ENCODE measurements around the gene EFCAB7. TPM values are rescaled to one million over a fixed set of nuclear protein-coding genes. Genes with fewer than 3 reads are reported as not detected.

Gene EFCAB7
- total and polyA plus RNA-seq, 2 of the 8 experiments (the other 6 are each of a cell fraction or from before 2014, with no cell fraction given) = 1.1 to 3.1 TPM

- Histone ChIP-seq H2BK20ac (ENCODE audit: low read length) (no peak overlapping the region), H4K20me1 (replicated peaks in 1 of 2; ENCODE audit: control insufficient read depth in 1 of 2, insufficient read depth in 2 of 2, low read length in 2 of 2) (no peaks in the 10 kb centered on the region), H2BK12ac (ENCODE audit: low read depth, low read length) (no peak overlapping the region), H3K4ac (replicated peaks; ENCODE audit: insufficient read length, low read depth, low read length) (no peak overlapping the region), H2BK15ac (ENCODE audit: low read length) (no peak overlapping the region), H3K4me3 (ENCODE audit: extremely low read depth in 1 of 4, insufficient read depth in 2 of 4, low read depth in 3 of 4, low read length in 4 of 4) (no peak overlapping the region), H3K9me3 (ENCODE audit: insufficient read depth in 2 of 2, low read depth in 1 of 2, low read length in 1 of 2) (no peaks in the 10 kb centered on the region), H4K91ac (replicated peaks; ENCODE audit: insufficient read length, low read length) (no peak overlapping the region), H2BK120ac (replicated peaks; ENCODE audit: low read depth, low read length) (no peak overlapping the region), H3K27ac (ENCODE audit: low read depth, low read length) (no peak overlapping the region), H3K27me3 (replicated peaks in 1 of 4; ENCODE audit: control insufficient read depth in 3 of 4, extremely low read depth in 1 of 4, insufficient read depth in 3 of 4, low read length in 3 of 4) (no peaks in the 10 kb centered on the region), H4K5ac (ENCODE audit: insufficient read length, low read depth, low read length) (no peak overlapping the region), H3K18ac (ENCODE audit: extremely low read depth, low read length) (no peak overlapping the region), H2AK5ac (ENCODE audit: low read depth, low read length) (no peak overlapping the region), H3K4me2 (ENCODE audit: insufficient read depth in 1 of 2, low read depth in 2 of 2, low read length in 2 of 2) (no peak overlapping the region), H2AFZ (ENCODE audit: low read length) (no peak overlapping the region), H3K4me1 (replicated peaks in 1 of 4; ENCODE audit: control insufficient read depth in 3 of 4, insufficient read depth in 4 of 4, low read length in 3 of 4) (peaks cover 0 to 6% (median 0%) of the 10 kb centered on the region in 4 experiments; a peak in 1 of 7 replicates), H3K23me2 (ENCODE audit: low read depth, low read length) (no peaks in the 10 kb centered on the region), H2BK5ac (ENCODE audit: low read depth, low read length) (no peak overlapping the region; the same call in 1 of the 2 replicates), H3K23ac (ENCODE audit: insufficient read length) (no peak overlapping the region), H3K36me3 (ENCODE audit: control insufficient read depth in 2 of 4, insufficient read depth in 4 of 4, low read length in 3 of 4) (no peaks in the 10 kb centered on the region), H3K56ac (replicated peaks; ENCODE audit: insufficient read length, low read depth, low read length) (no peak overlapping the region), H3K9ac (replicated peaks in 1 of 4; ENCODE audit: extremely low read depth in 1 of 4, low read depth in 3 of 4, low read length in 3 of 4) (no peak overlapping the region), H4K8ac (ENCODE audit: extremely low read depth, insufficient read depth, low read length) (peak overlapping the region; percentile 3; the same call in 1 of the 2 replicates), H3K79me2 (ENCODE audit: control insufficient read depth in 1 of 2, insufficient read depth in 2 of 2, low read length in 2 of 2) (no peaks in the 10 kb centered on the region), H3K14ac (ENCODE audit: insufficient read length) (no peak overlapping the region), H3K79me1 (ENCODE audit: low read depth, low read length) (peaks cover 2% of the 10 kb centered on the region)
- DNase-seq (ENCODE audit: low read depth in 1 of 2, low spot score in 2 of 2) (no peak), FAIRE-seq (no peak)
- 88% methylated on average over 6 of the region's 6 CpGs; no CpG with 5 or more reads in 1 of the 2 experiments for WGBS, 2 experiments (ENCODE audit: extremely low coverage in 1 of 2, insufficient coverage in 1 of 2, insufficient read length in 1 of 2, insufficient replicate concordance in 2 of 2, low coverage in 1 of 2, low lambda C conversion rate in 2 of 2, missing lambda C conversion rate in 1 of 2)
- ChIA-PET POLR2A (ENCODE audit: partially characterized antibody) (interaction anchor here (0.9 kb wide), 1 partner anchor 9 kb away, joined by 3 read pairs; no protein-coding TSS in a partner anchor), CTCF (ENCODE audit: partially characterized antibody) (interaction anchor here (0.7 to 3.0 kb wide), 30 partner anchors 8 to 630 kb away, joined by 3 to 18 read pairs (median 5); no protein-coding TSS in a partner anchor)
- TF ChIP-seq HDAC6 (IDR thresholded peaks at IDR 0.05; ENCODE audit: low read depth, low read length) (no peak), JUND (IDR thresholded peaks at IDR 0.05; ENCODE audit: low read length) (no peak), ASH2L (IDR thresholded peaks at IDR 0.05; ENCODE audit: low read length) (no peak), CTBP2 (IDR thresholded peaks at IDR 0.05; ENCODE audit: borderline replicate concordance, insufficient read depth, insufficient read length, low read length) (no peak), SUZ12 (IDR thresholded peaks at IDR 0.05; ENCODE audit: low read length) (no peak), TAF7 (optimal IDR thresholded peaks at IDR 0.05; ENCODE audit: borderline replicate concordance, low read depth, low read length) (no peak), POLR2A (IDR thresholded peaks at IDR 0.05; ENCODE audit: control extremely low read depth in 1 of 2, low read depth in 2 of 2, low read length in 2 of 2) (no peak)
Measured at GRCh38 chr1:63617450-63617849, 94.1 kb downstream of the EFCAB7 start.

Measured in H1 (cell line).